Measurements from ENCODE around the gene BCAS1.

GRCh38 chr20:54075322-54075721, 4.9 kb upstream of the BCAS1 start:
- TF ChIP-seq, protein P1, sequence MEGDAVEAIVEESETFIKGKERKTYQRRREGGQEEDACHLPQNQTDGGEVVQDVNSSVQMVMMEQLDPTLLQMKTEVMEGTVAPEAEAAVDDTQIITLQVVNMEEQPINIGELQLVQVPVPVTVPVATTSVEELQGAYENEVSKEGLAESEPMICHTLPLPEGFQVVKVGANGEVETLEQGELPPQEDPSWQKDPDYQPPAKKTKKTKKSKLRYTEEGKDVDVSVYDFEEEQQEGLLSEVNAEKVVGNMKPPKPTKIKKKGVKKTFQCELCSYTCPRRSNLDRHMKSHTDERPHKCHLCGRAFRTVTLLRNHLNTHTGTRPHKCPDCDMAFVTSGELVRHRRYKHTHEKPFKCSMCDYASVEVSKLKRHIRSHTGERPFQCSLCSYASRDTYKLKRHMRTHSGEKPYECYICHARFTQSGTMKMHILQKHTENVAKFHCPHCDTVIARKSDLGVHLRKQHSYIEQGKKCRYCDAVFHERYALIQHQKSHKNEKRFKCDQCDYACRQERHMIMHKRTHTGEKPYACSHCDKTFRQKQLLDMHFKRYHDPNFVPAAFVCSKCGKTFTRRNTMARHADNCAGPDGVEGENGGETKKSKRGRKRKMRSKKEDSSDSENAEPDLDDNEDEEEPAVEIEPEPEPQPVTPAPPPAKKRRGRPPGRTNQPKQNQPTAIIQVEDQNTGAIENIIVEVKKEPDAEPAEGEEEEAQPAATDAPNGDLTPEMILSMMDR (IDR thresholded peaks at IDR 0.05), result no peak
- no peak for TF ChIP-seq EZH2 (IDR thresholded peaks at IDR 0.05; ENCODE audit: borderline replicate concordance, insufficient read depth, low read depth, low read length, poor library complexity, severe bottlenecking)

Measured in B cell (primary cell).